ENCODE results near the gene TBC1D17. TPM values are rescaled to one million over a fixed set of nuclear protein-coding genes. Genes with fewer than 3 reads are reported as not detected.

The TBC1D17 gene
- total and polyA plus RNA-seq, 10 of the 15 experiments (the other 5 are each of a cell fraction or from before 2014, with no cell fraction given) = 0.42 to 20.4 (median 11.2) TPM

GRCh38 chr19:49881186-49881585 lies 3.7 kb downstream of the TBC1D17 start:
- RAD21 ChIA-PET (ENCODE audit: unreplicated experiment) = no interaction called here
- no peaks in the 10 kb centered on the region for H4K20me1 ChIP-seq (ENCODE audit: control insufficient read depth, insufficient read depth)
- FAIRE-seq (no peak), ATAC-seq (no peak), DNase-seq (ENCODE audit: low read depth, low spot score) (no peak)
- no peak overlapping the region for H2AFZ ChIP-seq (ENCODE audit: control insufficient read depth, low read depth, low read length)
- no peak for TF ChIP-seq MTA3 (IDR thresholded peaks at IDR 0.05; ENCODE audit: borderline replicate concordance, low read length)
- TF ChIP-seq RUNX3 (IDR thresholded peaks at IDR 0.05; ENCODE audit: low read length) = no peak
- no peak for TF ChIP-seq JUND (IDR thresholded peaks at IDR 0.05; ENCODE audit: low read depth, low read length)
- TF ChIP-seq MXI1 (IDR thresholded peaks at IDR 0.05; ENCODE audit: low read depth, low read length) = no peak
- TF ChIP-seq TCF3 (IDR thresholded peaks at IDR 0.05; ENCODE audit: borderline replicate concordance, insufficient read depth, low read depth, low read length) = no peak
- no peak for TF ChIP-seq NRF1 (conservative IDR thresholded peaks at IDR 0.05; ENCODE audit: low read depth, low read length)
- H3K36me3 ChIP-seq (ENCODE audit: control insufficient read depth in 2 of 2, insufficient read depth in 2 of 2, low read length in 1 of 2) = peaks cover 8 to 13% of the 10 kb centered on the region in 2 experiments
- intact Hi-C loops (cut with micrococcal nuclease; ENCODE audit: unreplicated experiment) = no loop called here
- no peaks in the 10 kb centered on the region for H3K27me3 ChIP-seq (replicated peaks in 1 of 2; ENCODE audit: control insufficient read depth in 2 of 2, insufficient read depth in 2 of 2, low read length in 1 of 2)
- no peak overlapping the region for H3K9ac ChIP-seq (ENCODE audit: control insufficient read depth, insufficient read depth, low read length)
- no TSS peak for BruUV-seq (replicated peaks)
- in situ Hi-C loops (cut with MboI) = loop anchor here (25.0 kb wide), 1 partner anchor 1244 kb away; the partner anchor contains the start of genes CA11 and DBP
- peaks cover 8% of the 10 kb centered on the region for H3K79me2 ChIP-seq (ENCODE audit: control insufficient read depth, insufficient read depth, low read length)
- SMC1A ChIA-PET (ENCODE audit: uncharacterized antibody, unreplicated experiment) = no interaction called here
- WGBS (ENCODE audit: insufficient coverage, insufficient replicate concordance, low lambda C conversion rate, missing lambda C conversion rate) = 92% methylated on average over 17 of the region's 17 CpGs
- CTCF ChIA-PET = no interaction called here
- H3K4me1 ChIP-seq (ENCODE audit: control insufficient read depth, insufficient read depth, low read length) = peaks cover 8% of the 10 kb centered on the region
- H3K4me2 ChIP-seq (ENCODE audit: control insufficient read depth, insufficient read depth) = no peak overlapping the region
- H3K27ac ChIP-seq (ENCODE audit: control insufficient read depth, insufficient read depth) = no peak overlapping the region
- no peak overlapping the region for H3K4me3 ChIP-seq
- POLR2A ChIA-PET = interaction anchor here (1.4 to 1.6 kb wide), 2 partner anchors 12 to 46 kb away, joined by 4 to 5 read pairs; no protein-coding TSS in a partner anchor
- no peaks in the 10 kb centered on the region; the same call in 2 of the 3 replicates for H3K9me3 ChIP-seq (replicated peaks; ENCODE audit: control insufficient read depth, insufficient read depth, low read length)

- FAIRE-seq (no peak), DNase-seq (ENCODE audit: low read depth, low spot score) (no peak), ATAC-seq (no peak)
- 84% methylated on average over 30 of the region's 31 CpGs for WGBS (ENCODE audit: insufficient coverage, insufficient replicate concordance, low lambda C conversion rate, missing lambda C conversion rate)
- no peak overlapping the region for H3K4me2 ChIP-seq (ENCODE audit: control insufficient read depth, insufficient read depth)
- H2AFZ ChIP-seq (ENCODE audit: control insufficient read depth, low read depth, low read length) = no peak overlapping the region
- no TSS peak for BruUV-seq (replicated peaks)
- no peak overlapping the region for H3K4me3 ChIP-seq
- peaks cover 6% of the 10 kb centered on the region for H3K79me2 ChIP-seq (ENCODE audit: control insufficient read depth, insufficient read depth, low read length)
- H3K9me3 ChIP-seq (replicated peaks; ENCODE audit: control insufficient read depth, insufficient read depth, low read length) = no peaks in the 10 kb centered on the region; the same call in 2 of the 3 replicates
- peaks cover 8 to 13% of the 10 kb centered on the region in 2 experiments for H3K36me3 ChIP-seq (ENCODE audit: control insufficient read depth in 2 of 2, insufficient read depth in 2 of 2, low read length in 1 of 2)
- RAD21 ChIA-PET (ENCODE audit: unreplicated experiment) = no interaction called here
- intact Hi-C loops (cut with micrococcal nuclease; ENCODE audit: unreplicated experiment) (no loop called here), in situ Hi-C loops (cut with MboI) (loop anchor here (25.0 kb wide), 1 partner anchor 1245 kb away; the partner anchor contains the start of genes CA11 and DBP)
- no peak overlapping the region for H3K9ac ChIP-seq (ENCODE audit: control insufficient read depth, insufficient read depth, low read length)
- SMC1A ChIA-PET (ENCODE audit: uncharacterized antibody, unreplicated experiment) = interaction anchor here (1.1 kb wide), 1 partner anchor 13 kb away, joined by 3 read pairs; no protein-coding TSS in a partner anchor
- CTCF ChIA-PET = interaction anchor here (0.6 kb wide), 1 partner anchor 191 kb away, joined by 3 read pairs; no protein-coding TSS in a partner anchor
- no peaks in the 10 kb centered on the region for H4K20me1 ChIP-seq (ENCODE audit: control insufficient read depth, insufficient read depth)
- H3K4me1 ChIP-seq (ENCODE audit: control insufficient read depth, insufficient read depth, low read length) = peaks cover 8% of the 10 kb centered on the region
- H3K27me3 ChIP-seq (replicated peaks in 1 of 2; ENCODE audit: control insufficient read depth in 2 of 2, insufficient read depth in 2 of 2, low read length in 1 of 2) = no peaks in the 10 kb centered on the region
- H3K27ac ChIP-seq (ENCODE audit: control insufficient read depth, insufficient read depth) = no peak overlapping the region
- POLR2A ChIA-PET = interaction anchor here (1.0 to 1.6 kb wide), 3 partner anchors 12 to 46 kb away, joined by 3 to 5 read pairs (median 4); no protein-coding TSS in a partner anchor
- TF ChIP-seq CREB1 (IDR thresholded peaks at IDR 0.05; ENCODE audit: low read depth) (no peak), RELA (IDR thresholded peaks at IDR 0.05; ENCODE audit: borderline replicate concordance, partially characterized antibody) (no peak), SKIL (IDR thresholded peaks at IDR 0.05; ENCODE audit: low read depth, poor library complexity, severe bottlenecking) (no peak), TCF3 (IDR thresholded peaks at IDR 0.05; ENCODE audit: borderline replicate concordance, insufficient read depth, low read depth, low read length) (no peak), MEF2A (IDR thresholded peaks at IDR 0.05; ENCODE audit: insufficient read depth, low read depth, low read length) (no peak), MYC (IDR thresholded peaks at IDR 0.05; ENCODE audit: insufficient read depth, insufficient read length, insufficient replicate concordance, low read length, severe bottlenecking) (no peak), IRF5 (IDR thresholded peaks at IDR 0.05; ENCODE audit: borderline replicate concordance) (no peak)
These were observed 4.3 kb downstream of the TBC1D17 start for GRCh38 chr19:49881672-49882394.
